HepG2 (cell line): Measurements from ENCODE around the gene CRLF1. TPM values are rescaled to one million over a fixed set of nuclear protein-coding genes. Genes with fewer than 3 reads are reported as not detected.

ENCODE experiments used
- BCL6 ChIP-seq: IDR thresholded peaks from 2 replicates; pipeline ENCODE4 v1.6.1; 2016; ENCODE audit warnings: missing genetic modification reagents, missing compliant biosample characterization
- BRD4 ChIP-seq: sonication (generic); formaldehyde crosslinking; IDR thresholded peaks from 2 replicates; pipeline ENCODE4 v1.4.0; 2020; ENCODE audit warnings: missing genetic modification reagents
- HDAC1 ChIP-seq: sonication (generic); formaldehyde crosslinking; IDR thresholded peaks from 2 replicates; pipeline ENCODE4 v1.5.1; 2020; ENCODE audit warnings: mild to moderate bottlenecking, missing genetic modification reagents
- HMG20B ChIP-seq: conservative IDR thresholded peaks from 2 replicates; pipeline ENCODE4 v1.6.1; 2016; ENCODE audit warnings: missing genetic modification reagents, missing compliant biosample characterization
- MTF1 ChIP-seq: sonication (generic); formaldehyde crosslinking; IDR thresholded peaks from 2 replicates; pipeline ENCODE4 v1.5.0; 2020; ENCODE audit warnings: missing genetic modification reagents
- PAX8 ChIP-seq: sonication (generic); formaldehyde crosslinking; IDR thresholded peaks from 2 replicates; pipeline ENCODE4 v1.8.0; 2022; ENCODE audit warnings: mild to moderate bottlenecking, missing genetic modification reagents, borderline replicate concordance
- SP5 ChIP-seq: IDR thresholded peaks from 2 replicates; pipeline ENCODE4 v1.6.1; 2016; ENCODE audit warnings: low read depth, borderline replicate concordance
- U2AF2 ChIP-seq: fragments of 200-400 bp; formaldehyde crosslinking; IDR thresholded peaks from 2 replicates; pipeline ENCODE4 v1.6.1; 2017; ENCODE audit warnings: low read depth, mild to moderate bottlenecking, low read length
- ZMAT3 ChIP-seq: sonication (generic); formaldehyde crosslinking; conservative IDR thresholded peaks from 2 replicates; pipeline ENCODE4 v1.7.0; 2021; ENCODE audit warnings: missing genetic modification reagents
- ZNF446 ChIP-seq: sonication (generic); formaldehyde crosslinking; IDR thresholded peaks from 2 replicates; pipeline ENCODE4 v1.5.0; 2020; ENCODE audit warnings: mild to moderate bottlenecking, missing genetic modification reagents
- ZNF547 ChIP-seq: sonication (generic); formaldehyde crosslinking; IDR thresholded peaks from 2 replicates; pipeline ENCODE4 v1.5.1; 2020; ENCODE audit warnings: mild to moderate bottlenecking, missing genetic modification reagents
- ZNF572 ChIP-seq: sonication (generic); formaldehyde crosslinking; IDR thresholded peaks from 2 replicates; pipeline ENCODE4 v1.5.1; 2020; ENCODE audit warnings: mild to moderate bottlenecking, missing genetic modification reagents
- ZNF850 ChIP-seq: sonication (generic); formaldehyde crosslinking; conservative IDR thresholded peaks from 2 replicates; pipeline ENCODE4 v1.9.0; 2021; ENCODE audit warnings: mild to moderate bottlenecking, missing genetic modification reagents
- ZSCAN22 ChIP-seq: sonication (generic); formaldehyde crosslinking; IDR thresholded peaks from 2 replicates; pipeline ENCODE4 v1.4.0; 2020; ENCODE audit warnings: mild to moderate bottlenecking, missing genetic modification reagents
- polyA plus RNA-seq, 8 experiments: library from polyadenylated mRNA; depleted of rRNA in 3 of 8; stranded (reverse) in 7 of 8; unstranded in 1 of 8; fragments of >200 nt; fragmentation: Illumina TruSeq in 4 of 8; extraction: Trizol in 4 of 8; gene quantifications; 2 replicates each; pipeline versions ENCODE4 v1.2.1 to v1.2.3, GENCODE V29; 2011 to 2016; ENCODE audit warnings: low read depth in 4 of 8, missing spikeins in 1 of 8, mixed read lengths in 1 of 8; ENCODE audit not compliant: insufficient read depth in 1 of 8
- total RNA-seq, 5 experiments: library from RNA; depleted of rRNA; stranded (reverse); fragments of >200 nt; fragmentation: Illumina TruSeq; extraction: Trizol; gene quantifications; 2 replicates each; pipeline ENCODE4 v1.2.3, GENCODE V29; 2016; ENCODE audit warnings: low read depth in 1 of 5
- TF ChIP-seq, protein P1 (sequence below): sonication (generic); formaldehyde crosslinking; IDR thresholded peaks from 2 replicates; pipeline ENCODE4 v1.8.0; 2022; ENCODE audit warnings: missing genetic modification reagents, mild to moderate bottlenecking, borderline replicate concordance
- TF ChIP-seq, protein P2 (sequence below): sonication (generic); formaldehyde crosslinking; IDR thresholded peaks from 2 replicates; pipeline ENCODE4 v1.4.0; 2020; ENCODE audit warnings: missing genetic modification reagents
- TF ChIP-seq, protein P3 (sequence below): sonication (generic); formaldehyde crosslinking; IDR thresholded peaks from 2 replicates; pipeline ENCODE4 v1.5.0; 2020; ENCODE audit warnings: missing genetic modification reagents
- TF ChIP-seq, protein P4 (sequence below): sonication (generic); formaldehyde crosslinking; IDR thresholded peaks from 2 replicates; pipeline ENCODE4 v1.5.0; 2020; ENCODE audit warnings: mild to moderate bottlenecking, missing genetic modification reagents
- TF ChIP-seq, protein P5 (sequence below): IDR thresholded peaks from 2 replicates; pipeline ENCODE4 v1.6.1; 2016; ENCODE audit warnings: mild to moderate bottlenecking

The CRLF1 gene
- total and polyA plus RNA-seq, 2 of the 13 experiments (the other 11 are each of a cell fraction or from before 2014, with no cell fraction given): 217 to 296 TPM

DNA sequence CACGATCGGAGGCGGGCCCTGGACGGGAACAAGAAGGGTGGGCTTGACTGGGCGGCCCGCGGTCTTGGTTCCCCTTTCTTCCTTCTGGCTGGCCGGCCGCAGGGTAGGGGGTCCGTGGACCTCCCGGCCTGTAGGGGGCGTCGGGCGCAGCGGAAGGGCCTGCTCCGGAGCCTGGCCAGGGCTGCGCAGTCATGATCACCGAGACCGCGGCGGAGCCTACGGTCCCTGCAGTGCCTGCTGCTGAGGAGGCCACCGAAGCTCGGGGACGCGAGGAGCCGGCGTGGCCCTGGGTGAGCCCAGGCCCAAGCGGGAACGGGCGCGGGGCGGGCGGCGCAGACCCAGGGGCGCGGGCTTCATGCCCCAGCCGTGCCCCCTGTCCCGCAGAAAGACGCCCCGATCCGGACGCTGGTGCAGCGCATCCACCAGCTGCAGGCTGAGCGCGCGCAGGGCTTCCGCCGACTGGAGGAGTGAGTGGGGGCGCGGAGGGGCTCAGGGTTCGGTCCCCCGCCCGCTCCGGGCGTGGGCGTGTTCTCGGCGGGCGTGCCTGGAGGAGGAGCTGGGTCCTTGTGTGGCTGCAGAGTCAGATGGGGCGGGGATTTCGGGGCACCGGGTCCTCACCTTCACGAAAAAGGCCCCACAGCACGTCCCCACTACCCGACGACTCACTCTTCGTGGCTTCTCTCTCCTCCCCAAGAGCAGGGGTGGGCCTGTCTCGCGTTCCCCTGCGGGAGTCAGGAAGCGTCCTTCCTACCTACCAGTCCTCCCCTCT, 17.8 kb downstream of the CRLF1 start, which contains the start of gene REX1BD (continued):
- TF ChIP-seq, protein P1, sequence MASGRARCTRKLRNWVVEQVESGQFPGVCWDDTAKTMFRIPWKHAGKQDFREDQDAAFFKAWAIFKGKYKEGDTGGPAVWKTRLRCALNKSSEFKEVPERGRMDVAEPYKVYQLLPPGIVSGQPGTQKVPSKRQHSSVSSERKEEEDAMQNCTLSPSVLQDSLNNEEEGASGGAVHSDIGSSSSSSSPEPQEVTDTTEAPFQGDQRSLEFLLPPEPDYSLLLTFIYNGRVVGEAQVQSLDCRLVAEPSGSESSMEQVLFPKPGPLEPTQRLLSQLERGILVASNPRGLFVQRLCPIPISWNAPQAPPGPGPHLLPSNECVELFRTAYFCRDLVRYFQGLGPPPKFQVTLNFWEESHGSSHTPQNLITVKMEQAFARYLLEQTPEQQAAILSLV (CRISPR knock-in tag): no peak; the same call in 1 of the 2 replicates
- TF ChIP-seq, protein P2, sequence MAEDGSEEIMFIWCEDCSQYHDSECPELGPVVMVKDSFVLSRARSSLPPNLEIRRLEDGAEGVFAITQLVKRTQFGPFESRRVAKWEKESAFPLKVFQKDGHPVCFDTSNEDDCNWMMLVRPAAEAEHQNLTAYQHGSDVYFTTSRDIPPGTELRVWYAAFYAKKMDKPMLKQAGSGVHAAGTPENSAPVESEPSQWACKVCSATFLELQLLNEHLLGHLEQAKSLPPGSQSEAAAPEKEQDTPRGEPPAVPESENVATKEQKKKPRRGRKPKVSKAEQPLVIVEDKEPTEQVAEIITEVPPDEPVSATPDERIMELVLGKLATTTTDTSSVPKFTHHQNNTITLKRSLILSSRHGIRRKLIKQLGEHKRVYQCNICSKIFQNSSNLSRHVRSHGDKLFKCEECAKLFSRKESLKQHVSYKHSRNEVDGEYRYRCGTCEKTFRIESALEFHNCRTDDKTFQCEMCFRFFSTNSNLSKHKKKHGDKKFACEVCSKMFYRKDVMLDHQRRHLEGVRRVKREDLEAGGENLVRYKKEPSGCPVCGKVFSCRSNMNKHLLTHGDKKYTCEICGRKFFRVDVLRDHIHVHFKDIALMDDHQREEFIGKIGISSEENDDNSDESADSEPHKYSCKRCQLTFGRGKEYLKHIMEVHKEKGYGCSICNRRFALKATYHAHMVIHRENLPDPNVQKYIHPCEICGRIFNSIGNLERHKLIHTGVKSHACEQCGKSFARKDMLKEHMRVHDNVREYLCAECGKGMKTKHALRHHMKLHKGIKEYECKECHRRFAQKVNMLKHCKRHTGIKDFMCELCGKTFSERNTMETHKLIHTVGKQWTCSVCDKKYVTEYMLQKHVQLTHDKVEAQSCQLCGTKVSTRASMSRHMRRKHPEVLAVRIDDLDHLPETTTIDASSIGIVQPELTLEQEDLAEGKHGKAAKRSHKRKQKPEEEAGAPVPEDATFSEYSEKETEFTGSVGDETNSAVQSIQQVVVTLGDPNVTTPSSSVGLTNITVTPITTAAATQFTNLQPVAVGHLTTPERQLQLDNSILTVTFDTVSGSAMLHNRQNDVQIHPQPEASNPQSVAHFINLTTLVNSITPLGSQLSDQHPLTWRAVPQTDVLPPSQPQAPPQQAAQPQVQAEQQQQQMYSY (CRISPR knock-in tag): peak; percentile 2; the same call in 1 of the 2 replicates
- no peak; the same call in 1 of the 2 replicates for TF ChIP-seq PAX8 (CRISPR knock-in tag)
- TF ChIP-seq ZNF547 (CRISPR knock-in tag): no peak
- TF ChIP-seq HDAC1 (CRISPR knock-in tag): peak; percentile 82
- no peak; the same call in 1 of the 2 replicates for TF ChIP-seq ZSCAN22 (CRISPR knock-in tag)
- peak; percentile 53 for TF ChIP-seq BCL6 (CRISPR knock-in tag)
- no peak for TF ChIP-seq U2AF2
- peak; percentile 66 for TF ChIP-seq SP5
- TF ChIP-seq ZNF572 (CRISPR knock-in tag): no peak; the same call in 1 of the 2 replicates
- TF ChIP-seq ZNF446 (CRISPR knock-in tag): no peak; the same call in 1 of the 2 replicates
- TF ChIP-seq, protein P3, sequence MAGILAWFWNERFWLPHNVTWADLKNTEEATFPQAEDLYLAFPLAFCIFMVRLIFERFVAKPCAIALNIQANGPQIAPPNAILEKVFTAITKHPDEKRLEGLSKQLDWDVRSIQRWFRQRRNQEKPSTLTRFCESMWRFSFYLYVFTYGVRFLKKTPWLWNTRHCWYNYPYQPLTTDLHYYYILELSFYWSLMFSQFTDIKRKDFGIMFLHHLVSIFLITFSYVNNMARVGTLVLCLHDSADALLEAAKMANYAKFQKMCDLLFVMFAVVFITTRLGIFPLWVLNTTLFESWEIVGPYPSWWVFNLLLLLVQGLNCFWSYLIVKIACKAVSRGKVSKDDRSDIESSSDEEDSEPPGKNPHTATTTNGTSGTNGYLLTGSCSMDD: no peak
- TF ChIP-seq MTF1 (CRISPR knock-in tag): no peak
- TF ChIP-seq, protein P4, sequence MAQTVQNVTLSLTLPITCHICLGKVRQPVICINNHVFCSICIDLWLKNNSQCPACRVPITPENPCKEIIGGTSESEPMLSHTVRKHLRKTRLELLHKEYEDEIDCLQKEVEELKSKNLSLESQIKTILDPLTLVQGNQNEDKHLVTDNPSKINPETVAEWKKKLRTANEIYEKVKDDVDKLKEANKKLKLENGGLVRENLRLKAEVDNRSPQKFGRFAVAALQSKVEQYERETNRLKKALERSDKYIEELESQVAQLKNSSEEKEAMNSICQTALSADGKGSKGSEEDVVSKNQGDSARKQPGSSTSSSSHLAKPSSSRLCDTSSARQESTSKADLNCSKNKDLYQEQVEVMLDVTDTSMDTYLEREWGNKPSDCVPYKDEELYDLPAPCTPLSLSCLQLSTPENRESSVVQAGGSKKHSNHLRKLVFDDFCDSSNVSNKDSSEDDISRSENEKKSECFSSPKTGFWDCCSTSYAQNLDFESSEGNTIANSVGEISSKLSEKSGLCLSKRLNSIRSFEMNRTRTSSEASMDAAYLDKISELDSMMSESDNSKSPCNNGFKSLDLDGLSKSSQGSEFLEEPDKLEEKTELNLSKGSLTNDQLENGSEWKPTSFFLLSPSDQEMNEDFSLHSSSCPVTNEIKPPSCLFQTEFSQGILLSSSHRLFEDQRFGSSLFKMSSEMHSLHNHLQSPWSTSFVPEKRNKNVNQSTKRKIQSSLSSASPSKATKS (CRISPR knock-in tag): no peak
- peak; percentile 61; the same call in 1 of the 2 replicates for TF ChIP-seq HMG20B (CRISPR knock-in tag)
- peak; percentile 64; the same call in 1 of the 2 replicates for TF ChIP-seq ZMAT3 (CRISPR knock-in tag)
- 0 out of 2 replicates have a peak, but pooled peaks have one; percentile 56 for TF ChIP-seq ZNF850 (CRISPR knock-in tag)
- TF ChIP-seq, protein P5, sequence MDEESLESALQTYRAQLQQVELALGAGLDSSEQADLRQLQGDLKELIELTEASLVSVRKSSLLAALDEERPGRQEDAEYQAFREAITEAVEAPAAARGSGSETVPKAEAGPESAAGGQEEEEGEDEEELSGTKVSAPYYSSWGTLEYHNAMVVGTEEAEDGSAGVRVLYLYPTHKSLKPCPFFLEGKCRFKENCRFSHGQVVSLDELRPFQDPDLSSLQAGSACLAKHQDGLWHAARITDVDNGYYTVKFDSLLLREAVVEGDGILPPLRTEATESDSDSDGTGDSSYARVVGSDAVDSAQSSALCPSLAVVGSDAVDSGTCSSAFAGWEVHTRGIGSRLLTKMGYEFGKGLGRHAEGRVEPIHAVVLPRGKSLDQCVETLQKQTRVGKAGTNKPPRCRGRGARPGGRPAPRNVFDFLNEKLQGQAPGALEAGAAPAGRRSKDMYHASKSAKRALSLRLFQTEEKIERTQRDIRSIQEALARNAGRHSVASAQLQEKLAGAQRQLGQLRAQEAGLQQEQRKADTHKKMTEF (CRISPR knock-in tag): peak; percentile 93
- peak; percentile 91 for TF ChIP-seq BRD4 (CRISPR knock-in tag)
